ENCODE data around the gene GALNT13.

GALNT13 gene

DNA sequence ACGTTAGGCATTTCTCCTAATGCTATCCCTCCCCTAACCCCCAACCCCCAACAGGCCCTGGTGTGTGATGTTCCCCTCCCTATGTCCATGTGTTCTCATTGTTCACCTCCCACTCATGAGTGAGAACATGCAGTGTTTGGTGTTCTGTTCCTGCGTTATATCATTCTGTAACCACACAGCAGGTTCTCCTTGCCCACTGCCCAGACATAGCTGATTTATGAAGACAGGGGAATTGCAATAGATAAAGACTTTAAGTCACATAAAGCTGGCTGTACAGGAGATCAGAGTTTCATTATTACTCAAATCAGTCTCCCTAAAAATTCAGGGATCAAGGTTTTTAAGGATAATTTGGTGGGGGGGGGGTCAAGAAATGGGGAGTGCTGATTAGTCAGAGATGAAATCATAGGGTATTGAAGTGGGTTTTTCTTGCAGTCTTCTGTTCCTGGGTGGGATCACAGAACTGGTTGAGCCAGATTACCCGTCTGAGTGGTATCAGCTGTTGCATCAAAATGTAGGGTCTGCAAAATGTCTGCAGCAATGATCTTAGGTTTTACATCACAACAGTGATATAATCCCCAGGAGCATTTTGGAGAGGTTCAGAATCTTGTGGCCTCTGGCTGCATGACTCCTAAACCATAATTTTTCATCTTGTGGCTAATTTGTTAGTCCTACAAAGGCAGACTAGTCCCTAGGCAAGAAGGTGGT is 434.7 kb downstream of the GALNT13 start:
- no peak for DNase-seq (ENCODE audit: low read depth, low spot score)

DNA sequence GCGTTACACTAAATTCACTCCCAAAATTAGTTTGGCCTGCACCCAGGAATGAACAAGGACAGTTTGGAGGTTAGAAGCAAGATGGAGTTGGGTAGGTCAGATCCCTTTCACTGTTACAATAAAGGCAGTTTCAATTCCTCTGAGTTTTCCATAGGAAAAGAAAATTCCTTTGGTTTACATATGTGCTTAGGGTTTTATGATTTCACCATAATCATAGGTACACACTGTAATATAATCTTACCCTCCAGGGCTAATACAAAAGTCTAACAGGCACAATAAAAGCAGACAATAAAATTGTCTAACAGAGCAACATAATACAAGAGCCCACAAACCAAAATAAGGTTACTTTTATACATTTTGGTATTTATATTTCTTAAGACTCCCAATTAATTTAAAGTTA is 435.3 kb downstream of the GALNT13 start:
- DNase-seq (ENCODE audit: low read depth, low spot score) = no peak

DNA sequence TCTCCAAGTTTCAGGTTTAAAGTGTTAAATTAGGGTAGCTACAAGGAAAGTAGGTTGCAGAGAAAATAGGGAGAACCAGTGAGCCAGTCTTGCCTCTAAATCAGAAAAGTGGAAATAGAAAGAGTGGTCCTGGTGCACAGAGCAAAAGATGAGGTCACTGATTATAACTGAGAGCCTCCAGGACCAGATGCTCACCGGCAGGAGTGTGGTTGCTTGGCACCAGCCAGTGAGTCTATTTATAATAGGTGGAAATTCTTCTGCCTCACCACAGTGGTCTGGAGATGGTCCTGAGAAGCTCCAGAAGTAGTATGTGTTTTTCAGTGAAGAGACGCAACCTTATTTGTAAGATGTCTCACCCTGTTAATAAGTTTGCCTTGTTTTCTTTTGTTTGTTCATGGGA is 452.9 kb downstream of the GALNT13 start:
- no peak for DNase-seq (ENCODE audit: low read depth, low spot score)

DNA sequence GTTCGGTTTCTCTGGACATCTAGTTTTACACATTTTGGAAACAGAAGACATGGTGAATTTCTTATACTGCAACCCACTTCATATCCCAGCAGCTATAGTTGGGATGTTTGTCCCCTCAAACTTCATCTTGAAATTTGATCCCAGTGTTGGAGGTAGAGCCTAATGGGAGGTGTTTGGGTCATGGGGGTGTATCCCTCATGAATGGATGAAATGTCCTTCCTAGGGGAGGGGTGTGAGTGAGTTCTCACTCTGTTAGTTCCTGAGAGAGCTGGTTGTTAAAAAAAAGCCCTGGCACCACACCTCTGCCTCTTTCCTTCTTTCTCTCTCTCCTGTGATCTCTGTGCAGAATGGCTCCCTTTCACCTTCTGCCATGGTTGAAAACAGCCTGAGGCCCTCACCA is 457.8 kb downstream of the GALNT13 start:
- DNase-seq (ENCODE audit: low read depth, low spot score) = no peak

DNA sequence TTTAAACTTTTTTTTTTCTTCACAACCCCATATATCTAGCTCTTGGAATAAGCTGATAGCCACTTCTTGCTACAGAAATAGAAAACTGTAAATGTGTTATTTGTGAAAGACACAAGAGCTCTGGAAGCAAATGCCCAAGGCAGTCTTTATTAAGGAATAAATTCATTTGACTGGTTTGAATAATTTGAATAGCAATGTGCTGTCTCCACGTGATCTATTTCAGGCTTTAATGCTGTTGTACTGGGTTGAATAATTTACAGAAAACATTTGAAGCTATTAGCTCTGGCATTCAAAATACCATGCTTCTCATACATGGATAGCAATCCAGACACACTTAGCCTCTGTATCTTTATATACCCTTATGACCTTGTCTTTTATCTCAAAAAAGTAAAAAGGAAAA is 460.1 kb downstream of the GALNT13 start:
- DNase-seq (ENCODE audit: low read depth, low spot score) = no peak

DNA sequence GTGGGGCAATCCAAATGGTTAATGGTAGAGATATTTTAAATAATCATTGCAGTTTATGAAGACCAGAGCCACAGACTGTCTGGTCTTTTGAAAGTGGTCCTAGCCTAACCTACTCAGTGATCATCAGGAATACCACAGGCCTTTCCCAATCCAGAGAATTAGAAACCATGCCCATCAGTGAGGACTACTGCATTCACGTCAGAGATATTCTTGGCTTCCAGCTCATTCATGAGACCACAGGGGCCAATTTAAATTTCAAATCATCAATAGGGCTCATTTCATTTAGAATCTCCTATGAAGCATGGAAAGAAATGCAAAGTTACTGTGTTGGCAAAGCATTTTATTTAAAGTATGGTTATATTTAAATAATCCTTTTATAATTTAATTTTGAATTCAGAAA is 464.5 kb downstream of the GALNT13 start:
- no peak for DNase-seq (ENCODE audit: low read depth, low spot score)

DNA sequence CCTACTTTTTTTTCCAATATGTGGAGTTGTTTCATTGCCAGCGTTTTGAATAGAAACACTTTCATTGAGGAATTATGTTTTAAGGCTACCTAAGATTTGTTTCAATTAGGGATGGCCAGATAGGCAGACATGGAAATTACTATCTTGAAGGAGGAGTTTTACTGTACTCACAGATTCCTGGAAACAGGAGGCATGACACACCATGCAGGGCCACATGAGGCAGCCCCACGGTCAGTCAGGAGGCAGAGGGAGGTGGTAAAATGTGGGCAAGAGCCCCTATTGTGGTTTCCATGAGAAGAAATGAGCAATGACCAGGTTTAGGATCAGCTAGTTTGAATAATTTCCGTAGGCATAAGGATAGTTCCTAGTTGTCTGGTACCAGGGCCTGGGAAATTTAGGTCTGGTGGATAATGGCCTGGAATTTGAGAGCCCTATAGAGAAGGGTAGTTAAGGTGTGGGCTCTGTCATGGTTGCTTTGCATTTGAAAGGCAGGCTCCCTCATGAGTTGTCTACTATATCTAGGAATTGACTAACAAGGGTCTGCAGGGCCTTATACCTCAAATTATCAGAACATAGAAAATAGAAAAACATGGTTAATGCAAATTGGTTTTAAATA is 466.7 kb downstream of the GALNT13 start:
- no peak for DNase-seq (ENCODE audit: low read depth, low spot score)

DNA sequence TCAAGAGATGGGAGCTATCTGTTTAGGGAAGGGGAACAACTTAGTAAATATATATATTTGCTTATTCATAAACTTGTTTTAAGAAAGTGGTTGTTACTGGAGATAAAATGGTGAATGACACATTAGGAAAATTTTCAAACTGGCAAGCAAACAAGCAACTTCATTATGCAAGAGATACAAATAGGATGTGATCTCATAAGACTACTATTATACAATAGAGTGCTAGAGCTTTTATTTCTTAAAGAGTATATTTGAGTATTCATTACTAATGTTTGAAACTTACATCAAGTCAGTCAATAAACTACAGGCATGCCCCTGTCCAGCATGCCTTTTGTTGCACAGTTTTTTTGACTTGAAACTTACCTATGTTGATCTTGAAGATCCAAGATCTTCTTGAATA is 471.6 kb downstream of the GALNT13 start:
- DNase-seq (ENCODE audit: low read depth, low spot score) = no peak

DNA sequence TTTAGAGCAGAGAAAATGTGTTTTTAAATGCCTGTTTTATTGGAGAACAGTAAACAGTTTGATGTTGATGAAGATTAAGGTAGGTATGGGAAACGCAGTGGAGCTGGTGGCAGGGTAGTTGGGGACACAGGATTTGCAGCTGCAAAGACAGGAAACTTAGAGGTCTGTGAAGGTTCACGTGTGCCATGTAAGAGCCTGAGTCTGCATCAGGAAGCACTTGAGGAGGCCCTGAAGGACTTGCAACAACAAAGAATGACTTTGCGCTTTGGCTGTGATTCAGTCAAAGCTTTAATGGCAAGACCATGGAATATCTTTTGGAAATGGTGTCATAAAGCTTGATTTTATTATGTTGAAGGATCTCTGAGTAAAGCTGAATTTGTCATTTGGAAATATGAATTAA is 479.2 kb downstream of the GALNT13 start:
- DNase-seq (ENCODE audit: low read depth, low spot score) = no peak

DNA sequence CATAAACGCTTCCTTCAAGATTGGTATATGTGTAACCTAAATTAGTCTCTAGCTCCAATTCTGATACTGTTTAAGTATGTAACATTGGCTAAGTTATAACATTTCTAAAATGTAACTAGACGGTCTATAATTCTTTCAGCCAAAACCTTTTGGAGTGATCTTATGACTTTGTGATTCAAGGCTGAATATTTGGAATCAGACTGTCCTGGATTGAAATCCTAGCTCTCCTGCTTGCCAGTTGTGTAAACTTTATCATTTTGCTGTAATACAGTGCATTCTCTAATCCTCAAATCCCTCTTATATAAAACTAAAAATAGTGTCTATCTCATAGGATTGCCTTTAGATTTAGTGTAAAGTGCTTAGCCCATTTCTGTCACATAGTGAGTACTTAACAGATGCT is 489.6 kb downstream of the GALNT13 start:
- no peak for DNase-seq (ENCODE audit: low read depth, low spot score)

DNA sequence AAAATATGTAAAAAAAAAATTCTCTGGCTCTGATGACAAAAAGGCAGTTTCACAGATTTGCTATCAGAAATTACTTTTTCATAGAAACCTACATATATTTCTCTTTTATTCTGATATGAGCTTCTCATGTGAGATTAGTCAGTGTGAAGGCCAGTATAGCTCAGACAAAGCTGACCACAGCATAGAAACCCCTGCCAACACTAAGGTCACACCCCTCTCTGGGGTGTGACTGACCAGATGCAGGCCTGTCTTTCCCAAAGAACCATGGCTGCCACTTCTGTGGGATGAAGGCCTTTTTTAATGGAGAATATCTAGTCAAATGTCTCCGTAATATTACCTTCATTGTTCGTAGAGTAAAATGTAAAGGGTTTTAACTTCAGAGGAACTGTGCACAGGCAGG is 496.4 kb downstream of the GALNT13 start:
- no peak for DNase-seq (ENCODE audit: low read depth, low spot score)

DNA sequence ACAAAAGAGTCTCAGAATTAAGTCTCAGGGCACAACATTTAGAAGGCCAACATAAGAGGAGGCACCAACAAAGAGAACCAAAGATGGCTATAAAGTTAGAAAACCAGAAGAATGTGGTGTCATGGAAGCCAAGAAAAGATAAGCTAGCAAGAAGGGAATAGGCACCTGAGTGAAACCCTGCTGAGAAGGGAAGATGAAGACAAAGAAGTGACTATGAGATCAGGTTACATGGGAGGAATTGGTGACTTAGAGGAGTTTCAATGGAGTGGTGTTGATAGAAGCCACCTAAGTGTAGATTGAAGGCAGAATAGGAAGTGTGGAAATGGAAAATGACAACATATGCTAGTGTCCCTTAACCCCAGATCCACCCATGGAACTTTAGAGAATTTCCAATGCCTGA is 499.2 kb downstream of the GALNT13 start:
- no peak for DNase-seq (ENCODE audit: low read depth, low spot score)

DNA sequence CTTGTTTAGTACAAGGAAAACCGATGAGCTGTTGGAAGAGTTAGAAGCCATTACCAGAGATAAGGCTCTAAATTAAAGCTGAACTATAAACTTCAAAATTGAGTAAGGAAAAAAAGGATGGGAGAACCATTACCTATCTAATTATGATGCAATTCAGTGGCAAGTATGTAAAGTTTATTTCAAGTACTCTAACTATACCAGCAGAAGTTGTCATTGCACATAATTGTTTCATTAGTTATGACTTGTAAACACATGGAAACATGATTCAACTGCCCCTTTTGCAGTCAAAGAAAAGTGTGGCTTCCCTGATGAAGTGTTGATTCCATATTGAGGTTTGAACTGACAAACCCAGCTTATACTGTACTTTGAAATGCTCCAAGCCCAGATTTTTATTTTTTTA is 502.7 kb downstream of the GALNT13 start:
- DNase-seq (ENCODE audit: low read depth, low spot score) = no peak

DNA sequence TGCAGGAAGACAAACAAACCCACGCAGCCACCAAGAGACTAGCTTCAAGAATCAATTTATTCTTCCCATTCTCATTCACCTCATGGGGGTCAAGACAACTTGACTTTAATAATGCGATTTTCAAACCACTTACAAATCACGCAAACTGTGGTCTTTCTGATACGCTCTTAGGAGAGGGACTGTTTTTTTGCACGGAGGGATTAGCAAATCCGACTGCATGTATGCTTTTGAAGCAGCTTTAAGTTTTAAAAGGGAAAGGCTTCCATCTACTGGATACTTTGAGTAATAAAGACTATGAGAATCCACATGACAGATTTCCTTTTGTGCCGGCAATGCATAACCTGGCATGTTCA is 503.8 kb downstream of the GALNT13 start:
- DNase-seq (ENCODE audit: low read depth, low spot score) = no peak

DNA sequence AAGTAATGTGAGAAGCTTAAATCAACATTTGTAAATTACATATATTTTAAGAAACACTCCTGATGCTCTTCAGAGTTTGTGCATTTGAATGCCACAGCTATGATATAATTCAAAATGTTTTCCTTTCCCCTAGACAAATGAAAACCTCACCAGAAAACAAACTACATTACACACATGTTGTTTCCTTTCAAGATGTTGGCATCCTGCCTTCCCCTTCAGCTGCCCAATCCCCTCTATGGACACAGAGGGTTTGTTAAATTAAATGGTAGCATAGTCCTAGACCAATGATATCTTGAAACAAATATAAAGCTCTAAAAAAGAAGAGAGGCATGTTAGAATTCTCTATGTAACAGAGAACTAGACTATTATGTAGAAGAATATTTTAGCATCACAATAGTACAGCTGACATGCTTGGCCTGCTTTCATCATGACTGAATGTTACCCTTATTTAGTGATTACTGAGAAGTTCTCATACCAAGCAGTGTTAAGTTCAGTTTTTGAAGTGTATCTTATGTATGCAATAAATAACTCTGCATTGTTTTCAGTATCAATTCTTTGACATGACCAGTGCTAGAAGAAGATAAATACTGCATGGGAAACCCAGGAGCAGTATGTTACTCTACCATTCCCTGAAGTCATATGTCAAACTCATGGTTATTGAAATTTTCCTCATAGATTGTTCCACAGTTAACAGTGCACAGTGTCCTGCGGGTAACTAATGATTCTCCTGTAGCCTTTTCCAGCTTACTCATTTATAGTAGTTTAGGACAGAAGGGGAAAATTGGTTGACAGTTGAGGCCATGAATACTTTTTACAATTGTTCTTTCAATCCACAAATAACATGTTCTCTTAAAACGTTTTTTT is 510.4 kb downstream of the GALNT13 start:
- no peak for DNase-seq (ENCODE audit: low read depth, low spot score)

DNA sequence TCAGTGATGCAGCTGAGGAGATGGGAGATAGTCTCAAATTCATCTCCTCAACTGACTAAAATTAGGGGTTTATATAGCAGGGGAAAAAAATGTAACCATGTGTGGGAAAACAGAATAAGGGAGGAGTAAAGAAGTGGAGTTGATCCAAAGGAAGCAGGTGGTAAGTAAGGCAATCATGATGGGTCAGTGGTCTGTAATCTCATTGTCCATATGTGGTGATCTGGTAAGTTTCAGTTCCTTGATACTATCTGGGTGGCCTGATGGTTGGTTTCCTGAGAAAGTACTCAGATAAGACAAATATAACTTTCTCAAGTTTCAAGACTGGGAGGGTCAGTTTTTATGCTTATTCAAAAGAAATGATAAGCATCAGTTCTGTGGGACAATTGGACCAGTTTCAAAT is 514.5 kb downstream of the GALNT13 start:
- DNase-seq (ENCODE audit: low read depth, low spot score) = no peak

DNA sequence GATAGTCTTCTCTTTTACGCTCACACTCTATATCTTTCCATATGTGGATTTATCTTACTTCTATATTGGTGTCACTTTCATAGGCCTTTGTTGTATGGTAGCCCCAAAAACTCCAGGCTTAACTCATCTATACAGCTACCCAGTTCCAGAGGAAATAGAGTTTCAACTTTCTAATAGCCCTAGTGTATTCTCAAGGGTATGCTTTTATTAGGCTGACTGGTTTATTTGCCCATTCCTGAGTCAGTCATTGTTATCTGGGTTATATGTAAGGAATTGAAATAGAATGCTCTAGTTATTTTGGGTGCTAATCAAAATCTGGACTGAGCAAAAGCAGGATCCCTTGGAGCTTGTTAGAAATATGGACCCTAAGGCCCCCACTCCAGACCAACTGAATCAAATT is 519.3 kb downstream of the GALNT13 start:
- no peak for DNase-seq (ENCODE audit: low read depth, low spot score)

DNA sequence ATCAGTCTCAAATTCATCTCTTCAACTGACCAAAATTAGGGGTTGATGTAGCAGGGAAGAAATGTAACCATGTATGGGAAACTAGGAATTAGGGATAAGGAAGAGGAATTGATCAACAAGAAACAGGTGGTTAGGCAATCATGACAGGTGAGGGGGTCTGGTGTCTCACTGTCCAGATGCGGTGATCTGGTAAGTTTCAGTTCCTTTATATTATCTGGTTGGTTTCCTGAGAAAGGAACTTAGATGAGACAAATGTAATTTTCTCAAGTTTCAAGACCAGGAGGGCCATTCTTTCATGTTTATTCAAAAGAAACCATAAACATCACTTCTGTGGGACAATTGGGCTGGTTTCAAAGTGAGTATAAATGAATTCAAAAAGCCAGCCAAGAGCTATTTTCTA is 520.5 kb downstream of the GALNT13 start:
- DNase-seq (ENCODE audit: low read depth, low spot score) = no peak

DNA sequence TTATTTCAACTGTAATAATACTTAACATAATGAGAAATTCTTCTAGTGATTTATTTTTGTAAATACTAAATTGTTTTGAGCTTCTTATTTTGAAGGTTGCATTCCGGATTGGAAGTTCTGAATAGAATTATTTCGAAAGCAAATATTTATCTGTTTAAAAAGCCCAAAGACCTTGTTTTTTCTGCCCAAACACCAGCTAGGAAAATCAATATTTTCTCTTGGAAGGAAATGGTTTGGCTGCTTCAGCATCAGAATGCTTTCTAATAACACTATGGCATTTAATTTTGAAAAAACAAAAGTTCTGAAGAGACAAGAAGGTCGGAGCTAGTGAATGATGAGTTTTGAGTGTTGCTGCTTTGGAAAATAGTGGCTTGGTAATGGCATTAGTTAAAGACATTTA is 522.9 kb downstream of the GALNT13 start:
- no peak for DNase-seq (ENCODE audit: low read depth, low spot score)

DNA sequence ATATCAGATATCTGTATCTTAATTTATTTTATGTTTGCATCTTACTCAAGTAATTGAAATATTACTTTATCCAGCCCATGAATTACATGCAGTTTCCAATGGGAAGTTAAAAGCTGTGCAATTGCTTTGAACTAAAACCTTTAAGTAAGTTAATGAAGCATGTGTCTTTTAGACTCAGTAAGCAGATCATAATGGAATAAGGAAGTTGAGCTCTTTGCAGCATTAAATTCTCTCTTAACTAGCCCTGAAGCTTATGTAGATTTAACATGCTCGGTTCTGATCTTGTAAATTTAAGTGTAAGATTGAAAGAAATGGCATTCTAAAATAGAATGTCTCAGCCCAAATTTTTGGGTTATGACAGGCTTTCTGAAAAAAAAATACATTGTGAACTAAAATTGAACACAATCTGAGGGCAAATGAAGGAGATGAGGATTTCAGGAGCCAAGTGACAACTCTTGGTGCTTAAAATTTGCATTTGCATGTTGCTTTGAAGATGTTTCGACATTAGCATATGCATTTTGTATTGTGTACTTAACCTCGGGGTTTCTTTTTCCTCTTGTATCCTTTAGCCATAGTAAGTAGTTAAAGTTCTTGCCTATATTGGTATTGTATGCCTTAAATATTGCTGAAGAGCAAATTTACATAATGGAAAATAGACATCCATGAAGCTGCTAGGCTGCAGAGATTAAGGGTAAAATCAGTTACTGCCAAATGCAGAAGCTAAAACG is 529.0 kb downstream of the GALNT13 start:
- no peak for DNase-seq (ENCODE audit: low read depth, low spot score)

DNA sequence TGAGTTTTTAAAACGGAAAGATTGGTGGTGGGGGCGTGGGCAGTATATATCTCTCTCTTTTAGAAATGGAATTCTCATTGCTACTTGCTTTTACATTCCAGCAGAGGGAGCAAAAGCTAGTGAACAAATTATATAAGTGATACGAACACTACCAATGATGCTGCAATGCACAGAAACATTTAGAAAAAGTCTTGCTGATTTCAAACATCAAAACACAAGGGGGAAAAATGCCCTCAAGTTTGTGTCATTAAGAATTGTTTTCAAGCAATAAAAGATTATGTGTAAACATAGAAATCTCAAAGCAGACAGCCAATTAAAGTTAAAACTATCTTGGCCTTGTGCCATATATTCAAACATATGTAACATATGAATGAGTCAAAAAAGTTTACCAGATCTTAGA is 530.5 kb downstream of the GALNT13 start:
- DNase-seq (ENCODE audit: low read depth, low spot score) = no peak

DNA sequence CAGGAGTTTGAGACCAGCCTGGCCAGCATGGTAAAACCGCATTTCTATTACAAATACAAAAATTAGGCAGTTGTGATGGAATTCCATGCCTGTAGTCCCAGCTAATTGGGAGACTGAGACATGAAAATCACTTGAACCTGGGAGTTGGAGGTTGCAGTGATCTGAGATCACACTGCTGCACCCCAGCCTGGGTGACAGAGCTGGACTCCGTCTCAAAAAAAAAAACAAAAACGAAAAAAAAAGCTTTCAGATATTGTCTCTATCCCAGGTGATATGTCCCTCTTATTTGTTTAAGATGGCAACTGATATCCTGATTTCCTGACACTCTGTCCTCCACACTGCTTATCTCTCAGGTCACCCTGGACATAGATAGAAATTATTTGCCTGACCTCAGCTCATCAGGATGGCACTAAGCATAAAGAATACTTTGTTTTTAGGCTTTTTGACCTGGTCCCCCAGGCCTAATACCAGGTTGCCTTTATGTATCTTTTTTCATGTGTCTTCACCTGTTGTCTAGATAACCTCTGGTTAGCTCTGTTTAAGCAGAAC is 531.6 kb downstream of the GALNT13 start:
- no peak for DNase-seq (ENCODE audit: low read depth, low spot score)
